ENCODE data around the gene TEAD1. TPM values are rescaled to one million over a fixed set of nuclear protein-coding genes. Genes with fewer than 3 reads are reported as not detected.
"Not testable (repeated sequence)": the region's sequence is repeated elsewhere in the genome, so short reads cannot be mapped to it uniquely, and the experiment has no call there.

TEAD1 gene
- total RNA-seq, 4 donors from 2014 or later, result 45.7 to 88.7 (median 71.4) TPM

DNA sequence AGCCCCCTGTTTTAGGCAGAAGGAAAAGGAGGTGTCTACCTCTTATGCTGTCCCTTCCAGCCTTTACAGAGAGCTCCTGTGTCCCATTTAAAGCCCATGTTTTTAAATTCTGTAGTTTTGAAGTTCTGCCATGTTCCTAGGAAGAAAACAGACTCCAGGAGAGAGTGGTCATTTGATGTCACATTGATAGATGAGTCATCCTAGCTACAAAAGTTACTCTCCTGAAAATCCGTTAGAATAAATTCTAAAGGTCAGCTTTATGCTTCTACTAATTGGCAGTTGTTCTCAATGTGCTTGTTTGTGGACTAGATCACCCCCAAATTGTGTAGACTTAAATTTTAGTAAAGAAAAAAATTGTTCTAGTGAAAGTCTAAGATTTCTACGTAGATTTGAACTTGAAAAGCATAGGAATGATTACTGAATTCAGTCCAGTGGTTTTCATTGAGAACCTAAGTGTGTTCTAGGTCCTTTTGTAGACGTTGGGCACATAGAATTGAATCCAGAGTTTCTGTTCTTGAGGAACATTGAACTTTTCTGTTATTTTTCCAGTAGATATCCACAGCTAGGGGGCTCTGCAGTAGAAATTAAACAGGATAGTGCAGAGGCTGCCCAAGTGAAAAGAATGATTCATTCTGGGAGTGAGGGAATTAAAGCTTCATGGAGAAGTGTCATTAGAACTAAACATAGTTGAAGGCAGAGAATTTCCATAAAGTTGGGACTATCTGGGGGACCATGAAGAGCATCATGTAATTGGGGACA is 194.3 kb downstream of the TEAD1 start:
- no peak overlapping the region for H3K4me3 ChIP-seq (ENCODE audit: low read depth, poor library complexity, severe bottlenecking)
- 76 to 81% methylated on average over 3 of the region's 3 CpGs for WGBS, 2 donors
- TF ChIP-seq CTCF (IDR thresholded peaks at IDR 0.05) (no peak), POLR2A (IDR thresholded peaks at IDR 0.05) (no peak)
- intact Hi-C loops (cut with DNase I; ENCODE audit: low total_unique reads), result no loop called here
- no peak for DNase-seq (ENCODE audit: low spot score in 2 of 2)

DNA sequence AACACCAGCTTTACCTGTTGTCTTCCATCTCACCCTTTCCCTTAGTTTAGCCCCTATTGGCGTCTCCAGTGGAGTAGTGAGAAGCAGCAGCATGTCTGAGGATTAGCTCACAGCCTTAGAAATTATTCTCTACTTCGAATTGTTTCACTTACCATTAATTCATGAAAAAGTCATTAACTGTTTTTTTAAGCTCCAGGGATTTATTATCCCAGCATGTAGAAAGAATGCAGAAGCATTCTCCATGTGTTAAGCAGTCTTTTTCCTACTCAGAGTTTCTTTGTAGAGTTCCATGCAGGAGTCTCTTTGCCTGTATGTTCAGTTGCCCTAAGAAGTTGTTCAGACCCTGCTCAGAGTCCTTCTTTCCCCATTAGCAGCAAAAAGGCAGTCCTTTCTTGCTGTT is 197.0 kb downstream of the TEAD1 start:
- intact Hi-C loops (cut with DNase I; ENCODE audit: low total_unique reads), result no loop called here
- TF ChIP-seq CTCF (IDR thresholded peaks at IDR 0.05) (no peak), POLR2A (IDR thresholded peaks at IDR 0.05) (no peak)
- no peak overlapping the region for H3K4me3 ChIP-seq (ENCODE audit: low read depth, poor library complexity, severe bottlenecking)
- no peak for DNase-seq (ENCODE audit: low spot score in 2 of 2)
- whole genome bisulfite sequencing, 2 donors, result 66 to 74% methylated on average over 2 of the region's 2 CpGs

DNA sequence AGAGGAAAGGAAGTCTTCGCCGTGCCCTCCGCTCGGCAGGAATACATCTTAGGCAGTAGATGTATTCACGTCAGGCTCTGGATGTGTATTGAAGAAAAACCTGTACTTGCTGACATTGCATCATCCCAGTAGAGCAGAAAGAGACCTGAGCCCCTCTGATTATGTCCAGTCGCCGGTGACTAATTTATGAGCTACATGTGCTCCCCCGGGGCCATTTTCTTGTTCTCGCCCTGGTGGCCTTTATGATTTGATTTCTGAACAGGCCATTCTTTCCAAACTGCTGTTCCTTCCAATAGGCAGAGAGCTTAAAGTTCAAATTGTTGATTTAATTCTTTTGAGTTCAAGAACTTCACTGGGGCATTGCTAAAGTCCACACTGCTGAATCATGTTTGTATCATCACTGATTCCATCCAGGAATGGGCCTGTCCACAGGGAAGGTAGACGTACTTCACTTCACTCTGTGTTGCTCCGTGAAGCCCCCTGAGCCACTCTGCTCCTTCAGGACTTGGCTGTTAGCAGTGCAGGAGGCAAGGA is 197.6 kb downstream of the TEAD1 start:
- no peak for DNase-seq (ENCODE audit: low spot score in 2 of 2)
- no peak overlapping the region for H3K4me3 ChIP-seq (ENCODE audit: low read depth, poor library complexity, severe bottlenecking)
- 87 to 89% methylated on average over 11 of the region's 11 CpGs for WGBS, 2 donors
- TF ChIP-seq CTCF (IDR thresholded peaks at IDR 0.05) (no peak), POLR2A (IDR thresholded peaks at IDR 0.05) (no peak)
- intact Hi-C loops (cut with DNase I; ENCODE audit: low total_unique reads), result no loop called here

DNA sequence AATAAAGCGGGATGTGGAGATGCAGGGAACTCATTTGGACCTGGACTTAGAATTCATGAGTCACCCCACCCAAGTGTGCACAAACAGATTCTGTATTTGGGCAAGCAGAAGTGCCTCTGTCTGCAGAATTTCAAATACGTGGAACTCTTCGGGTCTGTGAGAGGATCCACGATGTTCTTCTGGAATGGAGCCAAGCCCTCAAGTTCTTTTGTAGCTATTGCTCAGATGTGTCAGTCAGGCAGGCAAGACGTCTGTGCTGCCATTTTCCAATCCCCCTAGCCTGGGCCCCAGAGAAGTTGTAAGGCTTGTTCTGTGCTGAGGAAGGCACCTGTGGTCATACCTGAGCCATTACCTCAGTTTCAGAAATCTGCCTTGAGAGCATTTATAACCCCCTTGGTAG is 202.1 kb downstream of the TEAD1 start:
- 65 to 73% methylated on average over 5 of the region's 5 CpGs for WGBS, 2 donors
- TF ChIP-seq CTCF (IDR thresholded peaks at IDR 0.05) (no peak), POLR2A (IDR thresholded peaks at IDR 0.05) (no peak)
- intact Hi-C loops (cut with DNase I; ENCODE audit: low total_unique reads), result no loop called here
- no peak overlapping the region for H3K4me3 ChIP-seq (ENCODE audit: low read depth, poor library complexity, severe bottlenecking)
- no peak for DNase-seq (ENCODE audit: low spot score in 2 of 2)

GRCh38 chr11:12876988-12877387 is 202.8 kb downstream of the TEAD1 start:
- 87 to 90% methylated on average over 5 of the region's 5 CpGs for WGBS, 2 donors
- H3K4me3 ChIP-seq (ENCODE audit: low read depth, poor library complexity, severe bottlenecking), result no peak overlapping the region
- TF ChIP-seq POLR2A (IDR thresholded peaks at IDR 0.05) (no peak), CTCF (IDR thresholded peaks at IDR 0.05) (no peak)
- no peak for DNase-seq (ENCODE audit: low spot score in 2 of 2)
- intact Hi-C loops (cut with DNase I; ENCODE audit: low total_unique reads), result no loop called here

DNA sequence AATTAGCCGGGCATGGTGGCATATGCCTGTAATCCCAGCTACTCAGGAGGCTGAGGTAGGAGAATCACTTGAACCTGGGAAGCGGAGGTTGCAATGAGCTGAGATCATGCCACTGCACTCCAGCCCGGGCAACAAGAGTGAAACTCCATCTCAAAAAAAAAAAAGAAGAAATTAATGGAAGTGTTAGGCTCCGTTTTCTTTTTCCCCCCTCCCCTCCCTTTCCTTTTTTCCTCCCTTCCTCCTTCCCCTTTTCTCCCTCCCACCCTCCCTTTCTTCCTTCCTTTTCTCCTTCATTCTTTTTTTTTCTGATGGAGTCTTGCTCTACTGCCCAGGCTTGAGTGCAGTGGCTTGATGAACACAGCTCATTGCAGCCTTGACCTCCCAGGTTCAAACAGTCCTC is 203.3 kb downstream of the TEAD1 start:
- H3K4me3 ChIP-seq (ENCODE audit: low read depth, poor library complexity, severe bottlenecking); DNase-seq (ENCODE audit: low spot score in 2 of 2); intact Hi-C loops (cut with DNase I; ENCODE audit: low total_unique reads): not testable (repeated sequence)
- 90 to 98% methylated on average over 4 of the region's 4 CpGs for WGBS, 2 donors
